GM21825 (cell line): Measurements from ENCODE around the gene IL16.

Experiments used
- ATAC-seq: cut with Tn5 transposase; IDR thresholded peaks from one replicate; pipeline ENCODE4 v1.9.1; 2021; ENCODE audit warnings: mild to moderate bottlenecking, moderate library complexity; ENCODE audit not compliant: unreplicated experiment

Gene IL16

DNA sequence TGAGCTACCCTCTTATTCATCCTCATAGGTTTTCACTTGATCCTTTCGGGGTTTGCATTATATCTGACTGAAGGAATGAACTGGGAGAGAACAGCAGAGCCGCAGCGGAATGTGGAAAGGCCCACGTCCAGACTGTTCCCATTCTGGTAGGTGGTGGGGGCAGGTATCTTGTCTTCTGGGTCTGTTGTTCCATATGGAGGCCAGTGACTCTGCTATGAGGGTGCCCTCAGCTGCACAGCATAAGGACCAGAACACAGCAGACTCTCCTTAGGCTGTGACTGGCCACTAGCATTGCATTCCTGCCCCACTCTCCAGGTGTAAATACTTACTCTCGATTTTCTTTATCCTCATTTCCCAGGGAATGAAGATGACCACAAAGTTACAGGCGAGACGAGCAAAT is 165.2 kb downstream of the IL16 start:
- ATAC-seq, result no peak

GRCh38 chr15:81362790-81363189 is 166.1 kb downstream of the IL16 start:
- no peak for ATAC-seq

DNA sequence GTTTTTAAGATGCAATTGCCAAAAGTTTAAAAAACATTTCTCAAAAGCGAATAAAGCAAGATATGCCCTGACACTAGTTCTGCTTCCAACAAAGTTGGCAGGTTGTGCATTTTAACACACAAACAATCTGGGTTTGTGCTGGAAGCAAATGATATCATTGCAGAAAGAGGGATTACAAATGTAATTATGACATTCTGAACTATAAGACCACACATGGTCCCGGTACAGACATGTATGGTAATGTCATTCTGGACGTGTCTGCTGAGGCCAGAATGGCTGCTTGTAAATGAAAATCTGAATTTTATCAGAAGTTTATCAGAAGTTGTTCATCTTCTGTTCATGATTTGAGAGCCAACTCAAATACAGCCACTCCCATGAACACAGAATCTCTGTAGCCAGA is 166.6 kb downstream of the IL16 start:
- no peak for ATAC-seq
